HFFc6 (cell line): ENCODE data around the gene CPXM2. TPM values are rescaled to one million over a fixed set of nuclear protein-coding genes. Genes with fewer than 3 reads are reported as not detected.

ENCODE experiments used
- DNase-seq: peaks from one replicate; pipeline ENCODE4 v3.0.0-alpha.2; 2018
- H3K27ac Mint-ChIP-seq: 2 replicates; pipeline ENCODE4 v1.8.0; 2020; ENCODE audit warnings: mild to moderate bottlenecking, mixed read lengths
- H3K27me3 Mint-ChIP-seq: 2 replicates; pipeline ENCODE4 v1.8.0; 2021; ENCODE audit warnings: mild to moderate bottlenecking, moderate library complexity, mixed read lengths; ENCODE audit not compliant: insufficient read depth
- H3K36me3 Mint-ChIP-seq: 2 replicates; pipeline ENCODE4 v1.8.0; 2021; ENCODE audit warnings: low read depth, mixed read lengths
- H3K4me1 Mint-ChIP-seq: 2 replicates; pipeline ENCODE4 v1.8.0; 2020; ENCODE audit warnings: low read depth, mixed read lengths
- H3K4me3 Mint-ChIP-seq: 2 replicates; pipeline ENCODE4 v1.8.0; 2020; ENCODE audit warnings: mild to moderate bottlenecking, moderate library complexity, mixed read lengths
- H3K9me3 Mint-ChIP-seq: 2 replicates; pipeline ENCODE4 v1.8.0; 2020; ENCODE audit warnings: mild to moderate bottlenecking, mixed read lengths
- total RNA-seq, 6 experiments: library from RNA; stranded (reverse); fragmentation: NEBNext Ultra II Directional; extraction: Animal tissue kit (Norgen Biotek cat#: 25700); gene quantifications; 2 replicates in 1 of 6; 3 replicates in 5 of 6; pipeline ENCODE4 v1.2.3, GENCODE V29; 2021
- TF ChIP-seq, protein P1 (sequence below): fragments of 200-600 bp; sonication (generic); IDR thresholded peaks from 2 replicates; pipeline ENCODE4 v1.5.0; 2021; ENCODE audit warnings: antibody characterized with exemption, mild to moderate bottlenecking

CPXM2 gene
- total RNA-seq, 6 experiments from 2014 or later, result not detected

DNA sequence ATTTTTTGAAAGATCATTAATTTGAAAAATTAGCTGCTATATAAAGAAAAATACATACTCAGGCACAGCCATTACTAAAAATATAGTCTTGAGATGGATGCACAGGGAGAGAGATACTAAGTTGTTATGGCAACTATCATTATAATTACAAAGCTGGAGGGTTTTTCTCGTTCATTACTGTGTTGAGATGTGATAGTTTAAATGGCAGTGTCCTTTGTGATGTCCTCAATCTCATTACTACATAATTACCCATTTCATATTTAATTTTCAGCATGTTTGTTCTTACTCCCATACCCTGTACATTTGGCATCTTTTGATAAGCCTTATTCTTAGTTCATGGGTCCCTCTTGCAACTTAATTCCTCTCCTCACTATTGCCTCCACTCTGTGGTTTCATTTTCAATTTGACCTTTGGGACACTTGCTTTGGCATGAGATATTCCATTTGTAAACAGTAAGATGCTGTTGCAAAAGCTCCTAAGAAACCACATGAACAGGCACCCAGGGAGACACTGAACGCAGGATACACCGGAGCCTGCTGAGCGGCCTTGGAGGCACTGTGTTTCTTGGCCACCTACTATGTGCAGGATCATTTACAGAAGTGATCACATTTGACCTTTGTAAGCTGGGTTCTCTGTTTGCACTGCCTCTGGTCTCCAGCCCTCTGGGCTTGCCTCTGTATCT, 4.8 kb upstream of the CPXM2 start:
- no peak for DNase-seq
- Mint-ChIP-seq H3K4me1 (no peaks in the 10 kb centered on the region), H3K4me3 (no peak overlapping the region), H3K27me3 (peaks cover 3% of the 10 kb centered on the region; the same call in 1 of the 2 replicates), H3K27ac (no peak overlapping the region), H3K9me3 (peaks cover 18% of the 10 kb centered on the region), H3K36me3 (peaks cover 12% of the 10 kb centered on the region)
- TF ChIP-seq, protein P1, sequence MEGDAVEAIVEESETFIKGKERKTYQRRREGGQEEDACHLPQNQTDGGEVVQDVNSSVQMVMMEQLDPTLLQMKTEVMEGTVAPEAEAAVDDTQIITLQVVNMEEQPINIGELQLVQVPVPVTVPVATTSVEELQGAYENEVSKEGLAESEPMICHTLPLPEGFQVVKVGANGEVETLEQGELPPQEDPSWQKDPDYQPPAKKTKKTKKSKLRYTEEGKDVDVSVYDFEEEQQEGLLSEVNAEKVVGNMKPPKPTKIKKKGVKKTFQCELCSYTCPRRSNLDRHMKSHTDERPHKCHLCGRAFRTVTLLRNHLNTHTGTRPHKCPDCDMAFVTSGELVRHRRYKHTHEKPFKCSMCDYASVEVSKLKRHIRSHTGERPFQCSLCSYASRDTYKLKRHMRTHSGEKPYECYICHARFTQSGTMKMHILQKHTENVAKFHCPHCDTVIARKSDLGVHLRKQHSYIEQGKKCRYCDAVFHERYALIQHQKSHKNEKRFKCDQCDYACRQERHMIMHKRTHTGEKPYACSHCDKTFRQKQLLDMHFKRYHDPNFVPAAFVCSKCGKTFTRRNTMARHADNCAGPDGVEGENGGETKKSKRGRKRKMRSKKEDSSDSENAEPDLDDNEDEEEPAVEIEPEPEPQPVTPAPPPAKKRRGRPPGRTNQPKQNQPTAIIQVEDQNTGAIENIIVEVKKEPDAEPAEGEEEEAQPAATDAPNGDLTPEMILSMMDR, result no peak

DNA sequence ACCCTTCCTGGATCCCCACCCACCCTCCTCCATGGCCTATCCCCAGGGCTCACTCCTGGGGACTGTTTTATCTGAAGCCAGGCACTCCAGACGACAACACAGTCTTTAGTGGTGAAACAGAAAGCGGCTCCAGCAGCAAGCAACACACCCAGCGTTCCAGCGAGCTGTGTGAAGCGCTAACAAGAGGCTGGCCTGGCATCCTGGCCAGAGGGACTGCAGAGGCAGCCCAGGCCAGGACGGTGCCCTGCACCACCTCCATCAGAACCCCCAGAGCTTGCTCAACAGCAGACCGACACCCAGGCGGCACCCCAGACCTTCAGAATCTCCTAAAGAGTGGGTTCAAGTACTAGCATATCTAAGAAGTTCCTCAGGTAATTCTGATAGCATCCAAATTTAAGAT, 2.0 kb upstream of the CPXM2 start:
- Mint-ChIP-seq H3K9me3 (no peaks in the 10 kb centered on the region; the same call in 1 of the 2 replicates), H3K4me1 (no peaks in the 10 kb centered on the region), H3K27ac (no peak overlapping the region), H3K4me3 (no peak overlapping the region), H3K36me3 (no peaks in the 10 kb centered on the region; the same call in 1 of the 2 replicates), H3K27me3 (peaks cover 6% of the 10 kb centered on the region; the same call in 1 of the 2 replicates)
- no peak for DNase-seq
- TF ChIP-seq, protein P1, result no peak

DNA sequence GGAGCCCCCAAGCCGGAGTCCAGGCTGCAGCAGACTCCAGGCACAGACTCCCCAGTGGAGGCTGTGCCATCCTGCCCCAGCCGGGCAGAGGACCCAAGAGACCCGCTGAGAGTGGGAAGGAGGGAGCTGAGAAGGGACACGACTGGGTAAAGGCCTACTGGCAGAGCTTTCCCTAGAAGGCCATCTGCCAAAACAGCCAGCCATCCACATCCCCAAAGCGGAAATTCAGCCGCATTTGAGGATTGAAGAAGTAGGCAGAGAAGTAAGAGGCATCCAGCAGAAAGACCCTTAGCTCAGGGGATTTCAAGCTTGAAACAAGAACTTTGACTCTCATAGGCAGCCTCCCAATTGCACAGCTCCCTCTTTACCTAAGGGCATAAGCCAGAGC, 857 bp downstream of the CPXM2 start:
- TF ChIP-seq, protein P1, result no peak
- Mint-ChIP-seq H3K4me1 (no peaks in the 10 kb centered on the region), H3K4me3 (no peak overlapping the region), H3K36me3 (no peaks in the 10 kb centered on the region), H3K27ac (no peak overlapping the region), H3K9me3 (no peaks in the 10 kb centered on the region; the same call in 1 of the 2 replicates), H3K27me3 (peaks cover 6% of the 10 kb centered on the region; the same call in 1 of the 2 replicates)
- no peak for DNase-seq

DNA sequence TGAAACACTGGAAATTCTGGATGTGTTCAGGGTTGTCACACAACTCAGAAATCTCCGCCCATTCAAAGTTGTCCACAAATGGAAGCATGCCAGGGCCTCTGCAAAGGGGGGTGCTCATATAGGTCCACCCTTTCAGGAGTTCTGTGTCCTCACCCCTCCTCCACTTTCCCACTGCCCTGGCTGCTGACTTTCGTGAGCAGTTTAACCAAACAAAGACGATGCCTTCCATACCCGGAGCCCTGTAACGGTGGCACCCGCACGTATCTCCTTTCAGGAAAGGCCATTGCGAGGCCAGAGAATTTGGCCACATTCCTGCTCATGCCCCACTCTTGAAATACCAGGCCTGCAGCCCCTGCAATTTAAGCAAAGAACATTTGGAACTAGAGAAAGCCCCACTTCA, 1.4 kb downstream of the CPXM2 start:
- Mint-ChIP-seq H3K27me3 (peaks cover 6% of the 10 kb centered on the region; the same call in 1 of the 2 replicates), H3K36me3 (no peaks in the 10 kb centered on the region), H3K4me1 (no peaks in the 10 kb centered on the region), H3K4me3 (no peak overlapping the region), H3K9me3 (no peaks in the 10 kb centered on the region; the same call in 1 of the 2 replicates), H3K27ac (no peak overlapping the region)
- TF ChIP-seq, protein P1, result no peak
- DNase-seq, result no peak

DNA sequence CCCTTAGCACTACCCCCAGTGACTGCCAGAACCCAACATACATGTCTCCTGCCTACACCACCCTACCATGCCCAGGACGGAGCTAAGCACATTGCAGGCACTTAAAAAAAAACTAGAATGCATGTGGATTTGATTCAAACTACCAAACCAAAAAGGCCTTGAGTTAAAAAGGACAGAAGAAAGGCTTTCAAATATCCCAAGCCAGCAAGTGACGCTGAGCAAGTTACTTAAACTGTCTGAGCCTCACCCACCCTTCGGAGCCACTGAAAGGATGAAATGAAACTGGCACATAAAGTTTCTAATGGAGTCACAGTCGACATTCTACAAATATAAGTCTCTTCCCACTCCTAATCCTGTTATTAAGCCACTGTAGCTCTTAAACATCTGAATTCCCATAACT, 1.8 kb downstream of the CPXM2 start:
- DNase-seq, result no peak
- no peak overlapping the region for H3K27ac Mint-ChIP-seq

More for the DNA sequence above, 1.8 kb downstream of the CPXM2 start:
- Mint-ChIP-seq H3K4me3 (no peak overlapping the region), H3K4me1 (no peaks in the 10 kb centered on the region), H3K36me3 (no peaks in the 10 kb centered on the region), H3K27me3 (peaks cover 5% of the 10 kb centered on the region; the same call in 1 of the 2 replicates), H3K9me3 (no peaks in the 10 kb centered on the region; the same call in 1 of the 2 replicates)
- TF ChIP-seq, protein P1, result no peak
